ENCODE measurements around the gene MPST.
A peak's percentile ranks its signal among the peaks of the same experiment; 100 is the strongest.

MPST gene
- total RNA-seq = 4.1 to 5.8 (median 5.1) reads per million in 3 donors

DNA sequence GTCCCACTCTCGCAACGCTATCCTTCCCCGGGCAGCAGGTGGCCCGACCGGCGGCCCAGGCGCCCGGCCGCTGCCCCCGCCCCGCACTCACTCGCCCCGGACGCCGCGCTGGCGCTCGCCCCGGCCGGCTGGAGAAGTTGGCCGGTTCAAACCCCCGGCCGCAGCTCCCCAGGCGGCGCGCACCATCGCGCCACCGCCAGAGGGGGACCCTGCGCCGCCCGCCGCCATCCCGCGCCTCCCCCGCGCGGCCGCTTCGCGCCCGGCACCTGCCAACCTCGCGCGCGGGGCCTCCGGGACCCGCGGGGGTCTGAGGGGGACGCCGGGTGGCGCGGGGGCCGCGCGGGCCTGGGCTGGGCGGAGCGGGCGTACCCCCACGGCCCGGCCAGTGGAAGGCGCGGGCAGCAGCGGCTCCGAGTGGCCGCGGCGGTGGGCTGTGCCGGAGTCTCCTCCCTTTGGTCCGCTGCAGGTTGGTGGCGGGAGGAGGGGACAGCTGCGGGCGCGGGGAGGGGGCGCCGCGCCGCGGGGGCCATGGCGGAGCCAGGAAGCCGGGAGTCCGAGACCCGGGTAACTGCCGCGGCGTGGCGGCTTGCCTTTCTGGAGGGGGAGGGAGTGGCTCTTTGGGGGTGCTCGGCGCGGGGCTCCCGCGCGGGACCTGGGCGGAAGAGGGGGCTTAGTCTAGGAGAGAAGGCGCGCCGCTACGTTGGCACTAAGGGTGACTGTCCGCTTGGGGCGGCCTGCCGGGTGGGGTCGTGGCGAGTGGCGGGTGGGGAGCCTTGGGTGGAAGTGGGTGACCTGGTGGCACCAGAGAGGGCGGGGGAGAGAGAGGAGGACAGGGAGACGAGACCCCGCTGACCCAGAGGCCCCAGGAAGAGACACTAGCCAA, at the start of gene MPST, which contains the start of gene TST:
Gene MPST, plus strand, starts transcription at position 434 of the 883 bp plus-strand sequence. Its CDS starts 95 bp downstream, at position 529.
Gene TST, minus strand, starts transcription at position 139 of the 883 bp plus-strand sequence. CDS start 715 bp downstream, outside the sequence.
- Histone ChIP-seq H3K27ac (ENCODE audit: insufficient read depth, low read length, poor library complexity, severe bottlenecking) (no peak within 1 kb of the TSS), H3K9me3 (ENCODE audit: control insufficient read depth, low read length) (no peaks in the 10 kb centered on the region), H3K4me3 (ENCODE audit: insufficient read depth, low read depth, low read length, poor library complexity, severe bottlenecking) (peak within 1 kb of the TSS; percentile 80), H3K4me1 (ENCODE audit: control insufficient read depth, insufficient read depth, low read length, poor library complexity, severe bottlenecking) (peaks cover 8% of the 10 kb centered on the region), H3K27me3 (replicated peaks; ENCODE audit: control insufficient read depth, insufficient read depth, low read length, poor library complexity, severe bottlenecking) (no peaks in the 10 kb centered on the region), H3K36me3 (ENCODE audit: control insufficient read depth, insufficient read depth, low read length) (no peaks in the 10 kb centered on the region)
- peak in 1 of 3 donors; percentile 15 for DNase-seq

DNA sequence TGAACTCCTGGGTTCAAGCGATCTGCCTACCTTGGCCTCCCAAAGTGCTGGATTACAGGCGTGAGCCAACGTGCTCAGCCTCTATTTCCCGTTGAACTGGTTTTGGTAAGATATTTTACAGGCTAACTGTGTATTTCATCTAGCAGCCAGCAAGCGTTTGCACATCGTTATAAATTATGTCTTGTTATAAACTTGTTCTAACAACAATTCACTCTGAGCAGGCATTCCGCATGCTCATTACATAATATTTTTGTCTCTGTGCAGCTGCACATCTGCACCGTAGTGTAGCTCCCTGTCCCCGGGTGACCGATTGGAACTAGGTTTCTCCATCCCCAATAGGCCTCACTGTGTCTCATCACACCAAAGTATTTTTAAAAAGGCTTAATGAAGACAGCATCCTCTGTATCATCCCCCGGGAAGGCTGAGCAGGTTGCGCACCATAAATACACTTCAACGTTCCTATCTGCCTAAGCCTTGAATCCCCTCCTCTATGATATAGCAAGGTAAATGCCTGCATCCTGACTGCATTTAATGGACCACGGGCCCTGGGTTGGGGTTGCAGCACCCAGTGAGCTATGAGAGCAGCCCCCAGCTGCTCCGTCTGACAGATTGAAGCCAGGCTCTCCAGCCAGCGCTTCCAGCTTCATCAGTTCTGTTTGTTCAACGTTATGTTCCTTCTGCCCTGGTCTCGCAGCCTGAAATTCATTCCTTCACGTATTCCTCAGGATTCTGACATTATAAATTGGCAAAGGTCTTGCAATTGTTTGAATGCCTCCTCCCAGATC, 48.0 kb upstream of the MPST start:
- H3K4me3 ChIP-seq (ENCODE audit: insufficient read depth, low read depth, low read length, poor library complexity, severe bottlenecking) = no peak overlapping the region
- H3K9me3 ChIP-seq (ENCODE audit: control insufficient read depth, low read length) = no peaks in the 10 kb centered on the region
- DNase-seq = no peak
- H3K27ac ChIP-seq (ENCODE audit: insufficient read depth, low read length, poor library complexity, severe bottlenecking) = no peak overlapping the region
- no peaks in the 10 kb centered on the region for H3K27me3 ChIP-seq (replicated peaks; ENCODE audit: control insufficient read depth, insufficient read depth, low read length, poor library complexity, severe bottlenecking)
- H3K4me1 ChIP-seq (ENCODE audit: control insufficient read depth, insufficient read depth, low read length, poor library complexity, severe bottlenecking) = no peaks in the 10 kb centered on the region
- H3K36me3 ChIP-seq (ENCODE audit: control insufficient read depth, insufficient read depth, low read length) = no peaks in the 10 kb centered on the region

DNA sequence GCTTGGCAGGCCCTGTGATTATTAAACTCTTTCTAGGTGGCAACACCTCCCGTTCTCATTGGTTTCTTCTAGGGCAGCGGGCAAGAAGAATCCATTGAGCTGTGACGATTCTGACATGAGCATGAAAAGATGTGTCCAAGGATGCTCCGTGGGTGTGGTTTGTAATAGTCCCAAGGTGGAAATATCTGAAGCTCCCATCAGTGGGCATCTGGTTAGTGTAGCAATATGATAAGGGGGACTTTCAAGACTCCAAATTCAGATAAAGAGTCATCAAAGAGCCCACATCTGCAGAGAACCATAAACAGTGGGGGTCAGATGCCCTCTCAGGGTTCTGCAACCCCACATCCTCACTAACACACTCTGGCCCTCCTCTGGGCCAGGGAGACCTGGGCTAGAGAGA, 42.9 kb upstream of the MPST start:
- peaks cover 4% of the 10 kb centered on the region for H3K4me1 ChIP-seq (ENCODE audit: control insufficient read depth, insufficient read depth, low read length, poor library complexity, severe bottlenecking)
- no peak overlapping the region for H3K4me3 ChIP-seq (ENCODE audit: insufficient read depth, low read depth, low read length, poor library complexity, severe bottlenecking)
- no peaks in the 10 kb centered on the region for H3K36me3 ChIP-seq (ENCODE audit: control insufficient read depth, insufficient read depth, low read length)
- no peaks in the 10 kb centered on the region for H3K9me3 ChIP-seq (ENCODE audit: control insufficient read depth, low read length)
- H3K27ac ChIP-seq (ENCODE audit: insufficient read depth, low read length, poor library complexity, severe bottlenecking) = no peak overlapping the region
- DNase-seq = no peak
- no peaks in the 10 kb centered on the region for H3K27me3 ChIP-seq (replicated peaks; ENCODE audit: control insufficient read depth, insufficient read depth, low read length, poor library complexity, severe bottlenecking)

DNA sequence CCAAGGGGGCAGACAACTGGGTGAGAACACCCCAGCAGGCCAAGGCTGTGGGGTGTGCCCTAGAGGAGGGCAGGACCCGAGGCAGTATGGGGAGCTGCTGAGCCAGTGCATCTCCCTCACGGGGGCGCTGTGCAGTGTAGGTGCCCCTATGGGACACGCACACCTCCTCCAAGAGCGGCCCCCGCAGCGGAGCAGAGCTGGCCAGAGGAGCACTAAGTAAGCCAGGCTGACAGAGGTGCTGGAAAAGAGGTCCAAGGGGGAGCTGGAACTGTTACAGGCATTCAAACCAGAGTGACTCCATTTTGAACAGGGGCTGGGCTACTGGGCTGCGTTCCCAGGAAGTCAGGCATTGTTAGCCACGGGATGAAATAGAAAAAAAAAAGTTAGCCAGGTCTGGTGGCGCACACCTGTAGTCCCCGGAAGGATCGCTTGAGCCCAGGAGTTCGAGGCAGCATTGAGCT, 42.1 kb upstream of the MPST start:
- Histone ChIP-seq H3K4me1 (ENCODE audit: control insufficient read depth, insufficient read depth, low read length, poor library complexity, severe bottlenecking) (peaks cover 4% of the 10 kb centered on the region), H3K36me3 (ENCODE audit: control insufficient read depth, insufficient read depth, low read length) (no peaks in the 10 kb centered on the region), H3K9me3 (ENCODE audit: control insufficient read depth, low read length) (no peaks in the 10 kb centered on the region), H3K4me3 (ENCODE audit: insufficient read depth, low read depth, low read length, poor library complexity, severe bottlenecking) (peak overlapping the region; percentile 67), H3K27ac (ENCODE audit: insufficient read depth, low read length, poor library complexity, severe bottlenecking) (peak overlapping the region; percentile 60), H3K27me3 (replicated peaks; ENCODE audit: control insufficient read depth, insufficient read depth, low read length, poor library complexity, severe bottlenecking) (no peaks in the 10 kb centered on the region)
- peak; percentile 49 to 64 (median 57) for DNase-seq

DNA sequence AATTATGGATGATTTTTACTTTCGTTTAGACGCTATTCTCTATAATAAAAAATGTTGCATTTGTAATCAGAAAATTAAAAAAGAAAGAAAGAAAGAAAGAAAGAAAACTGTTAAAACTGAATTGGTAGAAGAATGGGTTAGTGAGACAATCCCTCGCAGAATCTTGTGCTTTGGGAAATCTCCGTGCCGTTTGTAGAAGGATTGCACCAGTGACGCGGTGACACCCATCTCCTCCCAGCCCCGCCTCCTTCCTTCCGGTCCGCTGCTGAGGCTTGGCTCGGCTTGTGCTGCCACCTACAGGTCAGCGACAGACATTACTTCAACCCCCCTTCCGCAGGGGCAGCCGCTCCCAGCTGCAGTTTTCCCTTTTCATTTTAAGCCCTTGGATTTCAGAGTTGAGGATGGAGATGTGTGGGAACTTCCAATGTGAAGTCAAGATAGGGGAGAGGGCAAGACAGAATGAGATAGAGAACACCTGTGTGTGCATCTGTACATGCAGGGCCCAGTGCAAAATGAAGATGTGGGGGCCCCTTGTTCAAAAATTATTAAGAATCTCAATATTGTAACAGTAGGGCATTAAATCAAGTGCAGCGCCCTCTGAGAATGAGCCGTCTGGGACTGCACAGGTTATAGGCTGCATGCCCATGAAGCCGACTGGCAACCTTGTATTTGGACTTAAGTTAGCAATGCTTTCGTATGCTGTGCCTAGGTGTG, 41.4 kb upstream of the MPST start:
- H3K27ac ChIP-seq (ENCODE audit: insufficient read depth, low read length, poor library complexity, severe bottlenecking) = peak overlapping the region; percentile 60
- H3K9me3 ChIP-seq (ENCODE audit: control insufficient read depth, low read length) = no peaks in the 10 kb centered on the region
- H3K4me3 ChIP-seq (ENCODE audit: insufficient read depth, low read depth, low read length, poor library complexity, severe bottlenecking) = peak overlapping the region; percentile 67
- DNase-seq = peak; percentile 76 to 86 (median 79)
- H3K36me3 ChIP-seq (ENCODE audit: control insufficient read depth, insufficient read depth, low read length) = no peaks in the 10 kb centered on the region
- no peaks in the 10 kb centered on the region for H3K27me3 ChIP-seq (replicated peaks; ENCODE audit: control insufficient read depth, insufficient read depth, low read length, poor library complexity, severe bottlenecking)
- peaks cover 4% of the 10 kb centered on the region for H3K4me1 ChIP-seq (ENCODE audit: control insufficient read depth, insufficient read depth, low read length, poor library complexity, severe bottlenecking)

DNA sequence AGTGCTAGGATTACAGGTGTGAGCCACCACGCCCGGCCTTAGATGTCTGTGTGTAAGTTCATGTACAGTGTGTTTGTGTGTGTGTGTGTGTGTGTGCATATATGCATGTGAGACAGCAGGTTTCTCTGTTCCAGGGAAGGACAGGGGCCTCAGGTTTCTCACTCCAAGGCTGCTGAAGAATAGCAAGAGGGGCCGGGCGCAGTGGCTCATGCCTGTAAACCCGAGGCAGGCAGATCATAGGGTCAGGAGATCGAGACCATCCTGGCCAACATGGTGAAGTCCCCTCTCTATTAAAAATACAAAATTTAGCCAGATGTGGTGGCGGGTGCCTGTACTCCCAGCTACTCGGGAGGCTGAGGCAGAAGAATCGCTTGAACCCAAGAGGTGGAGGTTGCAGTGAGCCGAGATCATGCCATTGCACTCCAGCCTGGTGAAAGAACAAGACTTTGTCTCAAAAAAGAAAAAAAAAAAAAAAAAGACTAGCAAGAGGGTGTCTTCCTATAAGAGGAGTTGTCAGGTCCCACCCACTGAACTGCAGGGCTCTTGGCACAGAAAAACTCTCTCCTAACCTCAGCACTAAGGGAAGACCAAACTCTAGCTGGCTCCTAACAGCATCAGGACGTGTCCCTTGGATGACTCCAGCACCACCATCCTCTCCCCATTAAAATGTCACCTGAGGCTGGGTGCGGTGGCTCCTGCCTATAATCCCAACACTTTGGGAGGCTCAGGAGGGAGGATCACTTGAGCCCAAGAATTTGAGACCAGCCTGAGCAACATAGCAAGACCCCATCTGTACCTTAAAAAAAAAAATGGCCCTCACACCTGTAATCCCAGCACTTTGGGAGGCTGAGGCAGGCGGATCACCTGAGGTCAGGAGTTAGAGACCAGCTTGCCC, 40.3 kb upstream of the MPST start:
- H3K27me3 ChIP-seq (replicated peaks; ENCODE audit: control insufficient read depth, insufficient read depth, low read length, poor library complexity, severe bottlenecking) = peaks cover 2% of the 10 kb centered on the region
- H3K9me3 ChIP-seq (ENCODE audit: control insufficient read depth, low read length) = no peaks in the 10 kb centered on the region
- no peaks in the 10 kb centered on the region for H3K36me3 ChIP-seq (ENCODE audit: control insufficient read depth, insufficient read depth, low read length)
- H3K4me1 ChIP-seq (ENCODE audit: control insufficient read depth, insufficient read depth, low read length, poor library complexity, severe bottlenecking) = peaks cover 4% of the 10 kb centered on the region
- no peak overlapping the region for H3K4me3 ChIP-seq (ENCODE audit: insufficient read depth, low read depth, low read length, poor library complexity, severe bottlenecking)
- DNase-seq = no peak
- H3K27ac ChIP-seq (ENCODE audit: insufficient read depth, low read length, poor library complexity, severe bottlenecking) = no peak overlapping the region

DNA sequence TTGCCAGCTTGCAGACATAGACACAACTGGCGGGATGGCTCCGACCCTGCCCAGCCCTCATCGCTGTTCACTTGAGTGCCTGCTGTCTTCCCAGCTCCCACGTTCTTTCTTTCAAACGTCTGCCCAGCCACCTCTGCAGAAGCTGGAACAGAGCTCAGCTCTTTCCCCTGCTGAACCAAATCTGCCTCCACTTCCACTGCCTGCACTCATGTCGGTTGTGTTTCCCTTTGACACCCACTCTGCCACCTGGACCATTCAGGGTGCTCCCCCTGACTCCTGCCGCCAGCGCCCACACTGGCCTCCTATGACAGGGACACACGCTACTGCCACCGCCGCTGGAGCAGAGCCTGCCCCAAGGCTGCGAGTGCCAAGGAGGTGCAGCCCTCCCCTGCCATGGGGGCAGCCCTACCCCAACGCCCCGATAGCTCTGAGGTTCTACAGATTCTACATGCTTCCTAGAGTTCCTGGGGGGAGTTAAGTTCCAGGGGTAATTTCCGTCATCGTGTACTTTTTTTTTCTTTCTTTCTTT, 38.2 kb upstream of the MPST start:
- Histone ChIP-seq H3K27me3 (replicated peaks; ENCODE audit: control insufficient read depth, insufficient read depth, low read length, poor library complexity, severe bottlenecking) (peaks cover 2% of the 10 kb centered on the region), H3K4me3 (ENCODE audit: insufficient read depth, low read depth, low read length, poor library complexity, severe bottlenecking) (no peak overlapping the region), H3K9me3 (ENCODE audit: control insufficient read depth, low read length) (peaks cover 4% of the 10 kb centered on the region), H3K4me1 (ENCODE audit: control insufficient read depth, insufficient read depth, low read length, poor library complexity, severe bottlenecking) (peaks cover 4% of the 10 kb centered on the region), H3K27ac (ENCODE audit: insufficient read depth, low read length, poor library complexity, severe bottlenecking) (no peak overlapping the region), H3K36me3 (ENCODE audit: control insufficient read depth, insufficient read depth, low read length) (no peaks in the 10 kb centered on the region)
- DNase-seq = no peak

DNA sequence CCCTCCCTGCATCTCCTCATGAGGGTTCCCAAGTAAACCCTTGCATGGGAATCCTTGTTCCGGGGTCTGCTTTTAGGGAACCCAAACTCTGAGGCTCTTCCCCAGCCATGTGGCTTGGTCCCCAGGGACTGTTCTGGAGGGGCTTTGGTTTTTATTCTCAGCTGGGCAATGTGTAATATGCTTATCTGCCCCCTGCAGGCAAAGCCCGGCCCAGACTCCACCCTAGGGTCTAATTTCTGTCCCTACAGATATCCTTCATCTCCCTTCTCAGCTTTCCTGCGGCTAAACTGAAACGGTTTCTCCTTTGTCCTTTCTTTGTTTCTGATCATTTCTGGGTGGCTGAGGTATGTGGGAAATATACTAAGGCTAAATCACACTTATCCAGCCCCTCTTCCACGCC, 37.4 kb upstream of the MPST start:
- peaks cover 2% of the 10 kb centered on the region for H3K27me3 ChIP-seq (replicated peaks; ENCODE audit: control insufficient read depth, insufficient read depth, low read length, poor library complexity, severe bottlenecking)
- no peak for DNase-seq
- H3K9me3 ChIP-seq (ENCODE audit: control insufficient read depth, low read length) = peaks cover 6% of the 10 kb centered on the region
- no peak overlapping the region for H3K4me3 ChIP-seq (ENCODE audit: insufficient read depth, low read depth, low read length, poor library complexity, severe bottlenecking)
- peaks cover 4% of the 10 kb centered on the region for H3K4me1 ChIP-seq (ENCODE audit: control insufficient read depth, insufficient read depth, low read length, poor library complexity, severe bottlenecking)
- no peak overlapping the region for H3K27ac ChIP-seq (ENCODE audit: insufficient read depth, low read length, poor library complexity, severe bottlenecking)
- no peaks in the 10 kb centered on the region for H3K36me3 ChIP-seq (ENCODE audit: control insufficient read depth, insufficient read depth, low read length)

Data from effector memory CD4-positive, alpha-beta T cell (primary cell).